ENCODE data around the gene FRYL.
"Not testable (repeated sequence)": the region's sequence is repeated elsewhere in the genome, so short reads cannot be mapped to it uniquely, and the experiment has no call there.

FRYL gene

GRCh38 chr4:48699475-48699874 is 80.6 kb downstream of the FRYL start:
- no peak for DNase-seq (ENCODE audit: low read depth in 2 of 3, low spot score in 2 of 3)

- no peak for DNase-seq (ENCODE audit: low read depth in 2 of 3, low spot score in 2 of 3)
These were observed 81.8 kb downstream of the FRYL start for GRCh38 chr4:48698029-48698971.

- not testable (repeated sequence) for DNase-seq (ENCODE audit: low read depth in 2 of 3, low spot score in 2 of 3)
These were observed 82.6 kb downstream of the FRYL start for GRCh38 chr4:48697516-48697915.

GRCh38 chr4:48694824-48695223 is 85.3 kb downstream of the FRYL start:
- DNase-seq (ENCODE audit: low read depth in 2 of 3, low spot score in 2 of 3) = no peak

GRCh38 chr4:48693856-48694574 is 86.1 kb downstream of the FRYL start:
- no peak for DNase-seq (ENCODE audit: low read depth in 2 of 3, low spot score in 2 of 3)

GRCh38 chr4:48692897-48693296 is 87.2 kb downstream of the FRYL start:
- no peak for DNase-seq (ENCODE audit: low read depth in 2 of 3, low spot score in 2 of 3)

- DNase-seq (ENCODE audit: low read depth in 2 of 3, low spot score in 2 of 3) = no peak
These were observed 88.0 kb downstream of the FRYL start for GRCh38 chr4:48692044-48692443.

GRCh38 chr4:48688953-48689352 is 91.1 kb downstream of the FRYL start:
- DNase-seq (ENCODE audit: low read depth in 2 of 3, low spot score in 2 of 3) = no peak

GRCh38 chr4:48687313-48688051 is 92.6 kb downstream of the FRYL start:
- no peak for DNase-seq (ENCODE audit: low read depth in 2 of 3, low spot score in 2 of 3)

GRCh38 chr4:48686369-48686768 is 93.7 kb downstream of the FRYL start:
- no peak for DNase-seq (ENCODE audit: low read depth in 2 of 3, low spot score in 2 of 3)

- no peak for DNase-seq (ENCODE audit: low read depth in 2 of 3, low spot score in 2 of 3)
These were observed 96.1 kb downstream of the FRYL start for GRCh38 chr4:48683784-48684666.

- not testable (repeated sequence) for DNase-seq (ENCODE audit: low read depth in 2 of 3, low spot score in 2 of 3)
These were observed 97.2 kb downstream of the FRYL start for GRCh38 chr4:48682870-48683269.

GRCh38 chr4:48681856-48682255 is 98.2 kb downstream of the FRYL start:
- no peak for DNase-seq (ENCODE audit: low read depth in 2 of 3, low spot score in 2 of 3)

GRCh38 chr4:48680848-48681568 is 99.1 kb downstream of the FRYL start:
- no peak for DNase-seq (ENCODE audit: low read depth in 2 of 3, low spot score in 2 of 3)

- DNase-seq (ENCODE audit: low read depth in 2 of 3, low spot score in 2 of 3) = no peak
These were observed 106.5 kb downstream of the FRYL start for GRCh38 chr4:48673537-48673936.

- no peak for DNase-seq (ENCODE audit: low read depth in 2 of 3, low spot score in 2 of 3)
These were observed 109.5 kb downstream of the FRYL start for GRCh38 chr4:48670587-48670986.

- no peak for DNase-seq (ENCODE audit: low read depth in 2 of 3, low spot score in 2 of 3)
These were observed 111.0 kb downstream of the FRYL start for GRCh38 chr4:48669086-48669485.

GRCh38 chr4:48668254-48669017 is 111.6 kb downstream of the FRYL start:
- no peak for DNase-seq (ENCODE audit: low read depth in 2 of 3, low spot score in 2 of 3)

- no peak for DNase-seq (ENCODE audit: low read depth in 2 of 3, low spot score in 2 of 3)
These were observed 112.9 kb downstream of the FRYL start for GRCh38 chr4:48667148-48667547.
